GM23338 (cell line): Measurements from ENCODE around the gene CYRIA.

ENCODE experiments used
- CTCF ChIP-seq, 2 experiments: fragments of 200-600 bp in 1 of 2; sonication (generic) in 1 of 2; conservative IDR thresholded peaks; 2 replicates each; pipeline versions ENCODE4 v1.5.1 to v1.6.1; 2016 to 2017; ENCODE audit warnings: antibody characterized with exemption in 2 of 2, low read depth in 2 of 2, mild to moderate bottlenecking in 2 of 2, moderate library complexity in 1 of 2
- EZH2 ChIP-seq: fragments of 200-600 bp; sonication (generic); IDR thresholded peaks from one replicate; pipeline ENCODE4 v1.8.0; 2017; ENCODE audit warnings: antibody characterized with exemption, mild to moderate bottlenecking, low read depth; ENCODE audit not compliant: unreplicated experiment
- POLR2AphosphoS5 ChIP-seq: IDR thresholded peaks from 2 replicates; pipeline ENCODE4 v1.6.1; 2016; ENCODE audit warnings: antibody characterized with exemption, low read depth
- REST ChIP-seq: IDR thresholded peaks from one replicate; pipeline ENCODE4 v1.6.1; 2018; ENCODE audit warnings: antibody characterized with exemption; ENCODE audit not compliant: unreplicated experiment

- TF ChIP-seq POLR2AphosphoS5, result no peak
- TF ChIP-seq CTCF (conservative IDR thresholded peaks at IDR 0.05; ENCODE audit: low read depth in 2 of 2), result no peak
- TF ChIP-seq REST, result no peak
- no peak for TF ChIP-seq EZH2
Measured at GRCh38 chr2:16666449-16666801, 791 bp upstream of the CYRIA start.
